Prostate gland (tissue), 2 donors: ENCODE data around the gene DIPK1A.

Experiments used
- POLR2A ChIP-seq: fragments of 450-650 bp; IDR thresholded peaks from one replicate; pipeline ENCODE4 v1.6.1; 2016; ENCODE audit warnings: antibody characterized with exemption, mild to moderate bottlenecking
- POLR2AphosphoS5 ChIP-seq: sonication (generic); formaldehyde crosslinking; IDR thresholded peaks from one replicate; pipeline ENCODE4 v1.6.1; 2017; ENCODE audit warnings: antibody characterized with exemption
- TF ChIP-seq, protein P1 (sequence below), 4 experiments: fragments of 200-600 bp in 2 of 4; fragments of 450-650 bp in 2 of 4; sonication (generic) in 2 of 4; IDR thresholded peaks; 1 replicate in 3 of 4; 2 replicates in 1 of 4; pipeline ENCODE4 v1.5.1; 2016 to 2019; ENCODE audit warnings: antibody characterized with exemption in 4 of 4, mild to moderate bottlenecking in 2 of 4, moderate library complexity in 2 of 4

- TF ChIP-seq, protein P1, sequence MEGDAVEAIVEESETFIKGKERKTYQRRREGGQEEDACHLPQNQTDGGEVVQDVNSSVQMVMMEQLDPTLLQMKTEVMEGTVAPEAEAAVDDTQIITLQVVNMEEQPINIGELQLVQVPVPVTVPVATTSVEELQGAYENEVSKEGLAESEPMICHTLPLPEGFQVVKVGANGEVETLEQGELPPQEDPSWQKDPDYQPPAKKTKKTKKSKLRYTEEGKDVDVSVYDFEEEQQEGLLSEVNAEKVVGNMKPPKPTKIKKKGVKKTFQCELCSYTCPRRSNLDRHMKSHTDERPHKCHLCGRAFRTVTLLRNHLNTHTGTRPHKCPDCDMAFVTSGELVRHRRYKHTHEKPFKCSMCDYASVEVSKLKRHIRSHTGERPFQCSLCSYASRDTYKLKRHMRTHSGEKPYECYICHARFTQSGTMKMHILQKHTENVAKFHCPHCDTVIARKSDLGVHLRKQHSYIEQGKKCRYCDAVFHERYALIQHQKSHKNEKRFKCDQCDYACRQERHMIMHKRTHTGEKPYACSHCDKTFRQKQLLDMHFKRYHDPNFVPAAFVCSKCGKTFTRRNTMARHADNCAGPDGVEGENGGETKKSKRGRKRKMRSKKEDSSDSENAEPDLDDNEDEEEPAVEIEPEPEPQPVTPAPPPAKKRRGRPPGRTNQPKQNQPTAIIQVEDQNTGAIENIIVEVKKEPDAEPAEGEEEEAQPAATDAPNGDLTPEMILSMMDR (IDR thresholded peaks at IDR 0.05), result no peak
- TF ChIP-seq POLR2AphosphoS5, result no peak
- TF ChIP-seq POLR2A, result no peak
These were observed 39.0 kb upstream of the DIPK1A start for GRCh38 chr1:93000291-93000690.
